ENCODE results near the gene PLIN1.

The PLIN1 gene

GRCh38 chr15:89623165-89623564 is 56.0 kb downstream of the PLIN1 start:
- DNase-seq: no peak

DNA sequence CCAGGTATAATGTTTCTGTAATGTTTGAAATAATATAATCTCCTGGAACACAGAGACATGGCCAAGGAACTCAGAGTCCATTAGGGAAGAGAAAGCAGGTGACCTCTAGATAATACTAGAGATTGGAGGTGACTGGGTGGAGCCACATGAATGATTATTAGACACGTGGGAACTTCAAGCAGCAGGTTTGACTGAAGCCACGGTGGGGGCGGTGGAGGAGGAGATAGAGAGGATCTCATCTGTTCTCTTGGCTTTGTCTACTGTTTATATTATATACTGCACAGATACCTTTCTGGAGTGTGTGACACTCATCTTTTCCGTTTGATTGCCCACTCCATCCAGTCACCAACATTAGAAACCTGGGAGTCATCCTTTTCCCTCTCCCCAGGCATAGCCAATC is 57.6 kb downstream of the PLIN1 start:
- DNase-seq: no peak

GRCh38 chr15:89616228-89616627 is 62.9 kb downstream of the PLIN1 start:
- no peak for DNase-seq

- DNase-seq: no peak
Observed at GRCh38 chr15:89615135-89615534, 64.0 kb downstream of the PLIN1 start.
